ENCODE results near the gene ZMPSTE24.

Gene ZMPSTE24

GRCh38 chr1:40265298-40265697 lies 7.3 kb downstream of the ZMPSTE24 start:
- DNase-seq: no peak

GRCh38 chr1:40265919-40266318 lies 7.9 kb downstream of the ZMPSTE24 start:
- no peak for DNase-seq

GRCh38 chr1:40266786-40267535 lies 8.9 kb downstream of the ZMPSTE24 start:
- no peak for DNase-seq

- DNase-seq: no peak
These were observed 9.7 kb downstream of the ZMPSTE24 start for GRCh38 chr1:40267767-40268187.

- no peak for DNase-seq
These were observed 10.2 kb downstream of the ZMPSTE24 start for GRCh38 chr1:40268211-40268610.

- no peak for DNase-seq
These were observed 12.3 kb downstream of the ZMPSTE24 start for GRCh38 chr1:40270152-40270834.

GRCh38 chr1:40272653-40273213 lies 14.7 kb downstream of the ZMPSTE24 start:
- DNase-seq: no peak

- DNase-seq: no peak
These were observed 15.6 kb downstream of the ZMPSTE24 start for GRCh38 chr1:40273547-40274166.

GRCh38 chr1:40274331-40274730 lies 16.3 kb downstream of the ZMPSTE24 start:
- DNase-seq: no peak

- no peak for DNase-seq
These were observed 18.1 kb downstream of the ZMPSTE24 start for GRCh38 chr1:40276122-40276521.

GRCh38 chr1:40281853-40282252 lies 23.8 kb downstream of the ZMPSTE24 start:
- DNase-seq: peak; percentile 2

- no peak for DNase-seq
These were observed 33.3 kb downstream of the ZMPSTE24 start for GRCh38 chr1:40291293-40291692.

GRCh38 chr1:40299366-40300248 lies 41.6 kb downstream of the ZMPSTE24 start:
- no peak for DNase-seq

GRCh38 chr1:40300249-40300567 lies 42.2 kb downstream of the ZMPSTE24 start:
- DNase-seq: no peak

GRCh38 chr1:40300651-40301050 lies 42.6 kb downstream of the ZMPSTE24 start:
- DNase-seq: no peak

GRCh38 chr1:40301066-40301465 lies 43.0 kb downstream of the ZMPSTE24 start:
- DNase-seq: no peak

GRCh38 chr1:40301541-40302299 lies 43.7 kb downstream of the ZMPSTE24 start:
- no peak for DNase-seq

GRCh38 chr1:40302475-40302874 lies 44.4 kb downstream of the ZMPSTE24 start:
- no peak for DNase-seq

- DNase-seq: no peak
These were observed 45.2 kb downstream of the ZMPSTE24 start for GRCh38 chr1:40303051-40303771.

- DNase-seq: no peak
These were observed 45.8 kb downstream of the ZMPSTE24 start for GRCh38 chr1:40303790-40304189.

GRCh38 chr1:40305451-40305850 lies 47.4 kb downstream of the ZMPSTE24 start:
- DNase-seq: no peak

All from NCI-H146 (cell line).